PC-3 (cell line): ENCODE results near the gene VSTM5. TPM values are rescaled to one million over a fixed set of nuclear protein-coding genes. Genes with fewer than 3 reads are reported as not detected.

Experiments
- ATAC-seq: fragments of 200-7000 bp; cut with Tn5 transposase; 2 replicates; pipeline ENCODE4 v1.9.1; 2020; ENCODE audit warnings: mild to moderate bottlenecking, moderate library complexity
- BruUV-seq: library from RNA; stranded (reverse); fragments of 400-500 nt; replicated peaks from 2 replicates; lab custom pipeline; 2021; lab: Mats Ljungman, UMichigan
- CTCF ChIA-PET: fragments of 300-600 bp; sonication (Branson Sonifier 250); formaldehyde crosslinking; loops from one replicate; lab custom pipeline; 2022; ENCODE audit warnings: antibody characterized with exemption; lab: Charles Lee
- POLR2A ChIA-PET: fragments of 300-600 bp; sonication (Branson Sonifier 250); formaldehyde crosslinking; loops from one replicate; lab custom pipeline; 2022; ENCODE audit warnings: antibody characterized with exemption; ENCODE audit not compliant: unreplicated experiment; lab: Charles Lee
- DNase-seq: peaks from one replicate; pipeline ENCODE4 v3.0.0-alpha.2; 2015
- H2AFZ ChIP-seq: fragments of 300-600 bp; sonication (generic); 2 replicates; pipeline ENCODE4 v1.6.0; 2016; ENCODE audit warnings: antibody characterized with exemption, low read length
- H3F3A ChIP-seq: fragments of 300-600 bp; sonication (generic); one replicate; pipeline ENCODE4 v1.6.0; 2017; ENCODE audit warnings: antibody characterized with exemption, low read length, control low read depth, mild to moderate bottlenecking; ENCODE audit not compliant: unreplicated experiment
- H3K27ac ChIP-seq: fragments of 300-600 bp; sonication (generic); 2 replicates; pipeline ENCODE4 v1.5.1; 2016; ENCODE audit warnings: mild to moderate bottlenecking, low read length
- H3K27me3 ChIP-seq: fragments of 300-600 bp; sonication (generic); 2 replicates; pipeline ENCODE4 v1.6.1; 2016; ENCODE audit warnings: low read length, mixed read lengths
- H3K36me3 ChIP-seq: fragments of 300-600 bp; sonication (generic); 2 replicates; pipeline ENCODE4 v1.6.1; 2016; ENCODE audit warnings: low read depth, mixed run types, low read length, mixed read lengths
- H3K4me1 ChIP-seq: fragments of 300-600 bp; sonication (generic); 2 replicates; pipeline ENCODE4 v1.5.1; 2016; ENCODE audit warnings: low read length; ENCODE audit not compliant: insufficient read depth
- H3K4me2 ChIP-seq: fragments of 300-600 bp; sonication (generic); 2 replicates; pipeline ENCODE4 v1.6.0; 2016; ENCODE audit warnings: low read length
- H3K4me3 ChIP-seq: fragments of 300-600 bp; sonication (generic); 2 replicates; pipeline ENCODE4 v1.5.1; 2016; ENCODE audit warnings: mild to moderate bottlenecking, low read length, mixed read lengths
- H3K79me2 ChIP-seq: fragments of 300-600 bp; sonication (generic); 2 replicates; pipeline ENCODE4 v1.6.1; 2017; ENCODE audit warnings: low read length, mixed read lengths
- H3K9ac ChIP-seq: fragments of 300-600 bp; sonication (generic); 2 replicates; pipeline ENCODE4 v1.6.0; 2016; ENCODE audit warnings: mild to moderate bottlenecking, low read length
- H3K9me2 ChIP-seq: fragments of 300-600 bp; sonication (generic); replicated peaks from 2 replicates; pipeline ENCODE4 v1.6.1; 2016; ENCODE audit warnings: mixed run types, low read length, mixed read lengths
- H3K9me3 ChIP-seq: fragments of 300-600 bp; sonication (generic); 2 replicates; pipeline ENCODE4 v1.6.1; 2016; ENCODE audit warnings: low read length, mixed read lengths
- H4K20me1 ChIP-seq: fragments of 300-600 bp; sonication (generic); 2 replicates; pipeline ENCODE4 v1.6.1; 2016; ENCODE audit warnings: low read length, mixed read lengths
- EZH2 ChIP-seq: fragments of 300-600 bp; sonication (generic); IDR thresholded peaks from one replicate; pipeline ENCODE4 v1.6.1; 2017; ENCODE audit warnings: antibody characterized with exemption, mild to moderate bottlenecking, low read length; ENCODE audit not compliant: unreplicated experiment
- EZH2phosphoT487 ChIP-seq: fragments of 300-600 bp; sonication (generic); IDR thresholded peaks from 2 replicates; pipeline ENCODE4 v1.6.1; 2018; ENCODE audit warnings: mild to moderate bottlenecking, antibody characterized with exemption, low read length, borderline replicate concordance
- intact Hi-C: fragments of 100-400 bp; cut with micrococcal nuclease; formaldehyde crosslinking; loops from 2 replicates; pipeline ENCODE4 v1.9.0; 2023
- total RNA-seq: library from RNA; depleted of rRNA; stranded (reverse); fragments of >200 nt; gene quantifications from 2 replicates; pipeline ENCODE4 v1.2.3, GENCODE V29; 2014
- TF ChIP-seq, protein P1 (sequence below): fragments of 300-600 bp; sonication (generic); conservative IDR thresholded peaks from 2 replicates; pipeline ENCODE4 v1.5.1; 2017; ENCODE audit warnings: antibody characterized with exemption, low read depth, mild to moderate bottlenecking, low read length

Gene VSTM5
- total RNA-seq, 1 experiment from 2014 or later = 15.6 TPM

DNA sequence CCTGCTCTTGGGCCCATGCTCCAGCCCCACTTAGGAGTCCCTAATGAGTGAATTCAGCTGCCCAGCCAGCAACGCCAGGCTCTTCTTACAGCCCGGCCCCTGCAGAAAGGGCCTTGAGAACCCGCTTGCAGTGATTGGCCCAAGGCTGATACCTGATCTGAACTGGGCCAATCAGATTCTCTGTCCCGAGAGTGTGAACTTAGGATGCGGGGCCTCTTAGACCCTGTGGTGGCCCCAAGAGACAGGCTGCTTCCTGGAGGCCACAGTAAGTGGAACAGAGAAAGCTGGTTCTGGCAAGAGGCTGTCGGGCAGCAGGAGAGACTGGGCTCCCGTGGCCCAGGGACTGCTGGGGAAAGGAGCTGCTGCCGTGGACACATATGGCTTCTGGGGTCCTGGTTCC is 11.5 kb downstream of the VSTM5 start:
- H3K27me3 ChIP-seq = no peaks in the 10 kb centered on the region
- no peak for TF ChIP-seq EZH2
- TF ChIP-seq, protein P1, sequence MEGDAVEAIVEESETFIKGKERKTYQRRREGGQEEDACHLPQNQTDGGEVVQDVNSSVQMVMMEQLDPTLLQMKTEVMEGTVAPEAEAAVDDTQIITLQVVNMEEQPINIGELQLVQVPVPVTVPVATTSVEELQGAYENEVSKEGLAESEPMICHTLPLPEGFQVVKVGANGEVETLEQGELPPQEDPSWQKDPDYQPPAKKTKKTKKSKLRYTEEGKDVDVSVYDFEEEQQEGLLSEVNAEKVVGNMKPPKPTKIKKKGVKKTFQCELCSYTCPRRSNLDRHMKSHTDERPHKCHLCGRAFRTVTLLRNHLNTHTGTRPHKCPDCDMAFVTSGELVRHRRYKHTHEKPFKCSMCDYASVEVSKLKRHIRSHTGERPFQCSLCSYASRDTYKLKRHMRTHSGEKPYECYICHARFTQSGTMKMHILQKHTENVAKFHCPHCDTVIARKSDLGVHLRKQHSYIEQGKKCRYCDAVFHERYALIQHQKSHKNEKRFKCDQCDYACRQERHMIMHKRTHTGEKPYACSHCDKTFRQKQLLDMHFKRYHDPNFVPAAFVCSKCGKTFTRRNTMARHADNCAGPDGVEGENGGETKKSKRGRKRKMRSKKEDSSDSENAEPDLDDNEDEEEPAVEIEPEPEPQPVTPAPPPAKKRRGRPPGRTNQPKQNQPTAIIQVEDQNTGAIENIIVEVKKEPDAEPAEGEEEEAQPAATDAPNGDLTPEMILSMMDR = no peak
- TF ChIP-seq EZH2phosphoT487 = no peak
- intact Hi-C loops = no loop called here
- DNase-seq (no peak), ATAC-seq (no peak)
- no peaks in the 10 kb centered on the region for H3K79me2 ChIP-seq
- H3K27ac ChIP-seq = no peak overlapping the region
- ChIA-PET POLR2A (no interaction called here), CTCF (no interaction called here)
- peaks cover 22% of the 10 kb centered on the region for H3K4me1 ChIP-seq
- H3K4me2 ChIP-seq = no peak overlapping the region
- no peak overlapping the region for H3K9ac ChIP-seq
- H3K36me3 ChIP-seq = no peaks in the 10 kb centered on the region
- no peaks in the 10 kb centered on the region for H3K9me3 ChIP-seq
- no peaks in the 10 kb centered on the region for H4K20me1 ChIP-seq
- no peak overlapping the region for H2AFZ ChIP-seq
- no peaks in the 10 kb centered on the region for H3K9me2 ChIP-seq
- H3K4me3 ChIP-seq = no peak overlapping the region
- H3F3A ChIP-seq = no peaks in the 10 kb centered on the region
- BruUV-seq = no TSS peak

- no peaks in the 10 kb centered on the region for H3K4me1 ChIP-seq
- no peaks in the 10 kb centered on the region for H3F3A ChIP-seq
- H3K27ac ChIP-seq = no peak overlapping the region
- no peaks in the 10 kb centered on the region for H3K9me3 ChIP-seq
- no peaks in the 10 kb centered on the region for H3K27me3 ChIP-seq
- H3K9ac ChIP-seq = no peak overlapping the region
- POLR2A ChIA-PET = no interaction called here
- no peak overlapping the region for H3K4me2 ChIP-seq
- no peaks in the 10 kb centered on the region for H3K9me2 ChIP-seq
- no peak overlapping the region for H3K4me3 ChIP-seq
- H3K79me2 ChIP-seq = no peaks in the 10 kb centered on the region
- BruUV-seq = no TSS peak
- no peak overlapping the region for H2AFZ ChIP-seq
- CTCF ChIA-PET = no interaction called here
- H3K36me3 ChIP-seq = no peaks in the 10 kb centered on the region
- H4K20me1 ChIP-seq = 0 out of 2 replicates have a peak, but pooled peaks cover 3% of the 10 kb centered on the region
- DNase-seq (no peak), ATAC-seq (no peak)
- no peak for TF ChIP-seq EZH2phosphoT487
- no peak for TF ChIP-seq EZH2
- intact Hi-C loops = no loop called here
These were observed 17.6 kb downstream of the VSTM5 start for GRCh38 chr11:93832780-93833179.

DNA sequence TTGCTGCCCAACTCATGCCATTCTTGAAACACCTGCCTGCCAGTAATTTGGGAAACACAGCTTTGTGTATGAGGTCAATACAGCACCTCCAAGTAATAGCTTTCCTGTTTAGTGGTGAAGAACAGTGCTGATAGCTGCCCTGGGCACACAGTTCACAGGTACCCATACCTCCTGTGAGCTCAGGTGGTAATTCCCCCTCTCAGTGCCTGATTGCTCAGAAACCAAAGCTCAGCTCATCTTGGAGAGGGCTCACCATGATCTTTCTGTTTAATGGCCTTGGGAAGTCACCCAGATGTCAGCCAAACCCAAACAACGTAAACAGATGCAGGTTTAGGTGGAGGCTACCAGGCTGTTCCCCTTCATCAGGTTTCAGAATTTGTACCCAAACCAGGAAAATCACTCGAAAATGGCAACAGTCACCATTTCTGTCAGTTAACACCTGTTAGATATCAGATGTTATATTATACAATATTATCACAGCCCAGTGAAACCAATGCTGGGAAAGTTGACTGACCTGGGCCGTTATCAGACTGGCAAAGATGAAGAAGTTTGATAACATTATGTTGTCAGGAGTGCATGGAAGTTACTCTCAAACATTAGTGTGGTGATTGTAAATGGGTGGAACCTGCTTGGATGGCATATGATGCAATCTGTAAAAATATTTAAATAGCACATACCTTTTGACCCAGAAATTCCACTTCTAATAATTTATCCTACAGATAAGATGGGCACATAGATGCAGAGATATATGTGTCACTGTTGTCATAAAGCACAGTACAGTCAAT is 18.9 kb downstream of the VSTM5 start:
- no peak for DNase-seq
- no peaks in the 10 kb centered on the region for H3K79me2 ChIP-seq
- 0 out of 2 replicates have a peak, but pooled peaks cover 3% of the 10 kb centered on the region for H4K20me1 ChIP-seq
- ChIA-PET POLR2A (no interaction called here), CTCF (no interaction called here)
- no peak for TF ChIP-seq EZH2phosphoT487
- no peaks in the 10 kb centered on the region for H3K9me2 ChIP-seq
- no peaks in the 10 kb centered on the region for H3K4me1 ChIP-seq
- H3K9ac ChIP-seq = no peak overlapping the region
- H3K27ac ChIP-seq = no peak overlapping the region
- H3K4me3 ChIP-seq = no peak overlapping the region
- no peaks in the 10 kb centered on the region for H3K9me3 ChIP-seq
- no peaks in the 10 kb centered on the region for H3F3A ChIP-seq
- H3K27me3 ChIP-seq = no peaks in the 10 kb centered on the region
- no TSS peak for BruUV-seq
- H3K36me3 ChIP-seq = no peaks in the 10 kb centered on the region
- no peak overlapping the region for H2AFZ ChIP-seq
- ATAC-seq = no peak; the same call in 1 of the 2 replicates
- intact Hi-C loops = no loop called here
- H3K4me2 ChIP-seq = no peak overlapping the region
